GM18520 (cell line): ENCODE data around the gene KIAA0513.

ENCODE experiments used
- ATAC-seq: cut with Tn5 transposase; IDR thresholded peaks from one replicate; pipeline ENCODE4 v1.9.1; 2021; ENCODE audit not compliant: unreplicated experiment

The KIAA0513 gene

GRCh38 chr16:85086347-85087291 is 59.0 kb downstream of the KIAA0513 start:
- ATAC-seq = no peak

GRCh38 chr16:85087899-85088569 is 60.4 kb downstream of the KIAA0513 start:
- no peak for ATAC-seq

GRCh38 chr16:85088570-85089199 is 61.1 kb downstream of the KIAA0513 start:
- ATAC-seq = no peak

- ATAC-seq = no peak
Measured at GRCh38 chr16:85089525-85089924, 61.9 kb downstream of the KIAA0513 start.

- ATAC-seq = no peak
Measured at GRCh38 chr16:85090181-85090580, 62.6 kb downstream of the KIAA0513 start.

- no peak for ATAC-seq
Measured at GRCh38 chr16:85090873-85091521, 63.4 kb downstream of the KIAA0513 start.

- ATAC-seq = no peak
Measured at GRCh38 chr16:85091522-85091910, 63.9 kb downstream of the KIAA0513 start.

- ATAC-seq = no peak
Measured at GRCh38 chr16:85092309-85092708, 64.7 kb downstream of the KIAA0513 start.

GRCh38 chr16:85092851-85093250 is 65.3 kb downstream of the KIAA0513 start:
- ATAC-seq = no peak

GRCh38 chr16:85093705-85094104 is 66.1 kb downstream of the KIAA0513 start:
- ATAC-seq = no peak

GRCh38 chr16:85094176-85094805 is 66.7 kb downstream of the KIAA0513 start:
- ATAC-seq = no peak

- ATAC-seq = no peak
Measured at GRCh38 chr16:85094812-85095211, 67.2 kb downstream of the KIAA0513 start.

GRCh38 chr16:85096921-85097320 is 69.3 kb downstream of the KIAA0513 start:
- ATAC-seq = no peak

- ATAC-seq = no peak
Measured at GRCh38 chr16:85098565-85098964, 71.0 kb downstream of the KIAA0513 start.

- no peak for ATAC-seq
Measured at GRCh38 chr16:85100265-85100664, 72.7 kb downstream of the KIAA0513 start.

- no peak for ATAC-seq
Measured at GRCh38 chr16:85101956-85102630, 74.5 kb downstream of the KIAA0513 start.

GRCh38 chr16:85103114-85104079 is 75.8 kb downstream of the KIAA0513 start:
- no peak for ATAC-seq

- ATAC-seq = no peak
Measured at GRCh38 chr16:85104147-85104546, 76.6 kb downstream of the KIAA0513 start.

GRCh38 chr16:85104821-85105391 is 77.3 kb downstream of the KIAA0513 start:
- no peak for ATAC-seq
